Activated CD8-positive, alpha-beta memory T cell treated with anti-CD3 and anti-CD28 coated beads for 36 hours (primary cell): ENCODE measurements around the gene SIAH2. TPM values are rescaled to one million over a fixed set of nuclear protein-coding genes. Genes with fewer than 3 reads are reported as not detected.

ENCODE experiments used
- CTCF ChIA-PET: fragments of 350-600 bp; sonication (Branson Sonifier 250); formaldehyde crosslinking; loops from one replicate; lab custom pipeline; 2021; ENCODE audit warnings: antibody characterized with exemption; lab: Charles Lee
- POLR2A ChIA-PET: fragments of 350-600 bp; sonication (Branson Sonifier 250); formaldehyde crosslinking; loops from one replicate; lab custom pipeline; 2021; ENCODE audit warnings: antibody characterized with exemption; lab: Charles Lee
- total RNA-seq, 2 experiments: library from RNA; stranded (reverse); gene quantifications; one replicate each; pipeline ENCODE4 v1.2.3, GENCODE V29; 2021

SIAH2 gene
- total RNA-seq, 2 experiments from 2014 or later: 107 to 109 TPM

DNA sequence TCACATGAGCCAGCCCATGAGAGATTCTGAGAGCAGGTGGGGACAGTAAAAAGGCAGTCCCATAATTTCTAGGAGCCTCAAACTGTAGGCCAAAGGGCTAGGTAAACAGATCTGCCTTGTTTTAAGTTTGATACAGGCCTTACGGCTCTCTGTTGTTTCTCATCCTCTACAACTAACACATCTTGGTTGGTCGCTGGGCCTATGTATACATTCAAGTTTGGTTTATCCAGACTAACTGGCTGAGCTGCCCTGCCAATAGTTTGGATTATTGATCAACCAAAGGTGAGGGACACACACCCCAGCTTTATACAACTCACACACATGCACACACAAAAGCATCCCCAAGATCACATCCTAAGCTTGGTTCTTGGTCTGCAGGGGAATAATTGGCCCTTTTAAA, 3.0 kb downstream of the SIAH2 start:
- ChIA-PET POLR2A (interaction anchor here (0.9 to 5.1 kb wide), 8 partner anchors 8 to 441 kb away, joined by 3 to 61 read pairs (median 6); partner anchors contain the start of genes ERICH6, GPR171 and SELENOT), CTCF (interaction anchor here (1.0 to 1.9 kb wide), 4 partner anchors 18 to 443 kb away, joined by 3 to 4 read pairs (median 3); partner anchors contain the start of gene GPR171)

- ChIA-PET POLR2A (interaction anchor here (0.9 to 5.1 kb wide), 6 partner anchors 18 to 442 kb away, joined by 3 to 61 read pairs (median 6); partner anchors contain the start of genes ERICH6 and GPR171), CTCF (interaction anchor here (1.0 to 1.9 kb wide), 3 partner anchors 17 to 29 kb away, joined by 3 to 4 read pairs (median 3); no protein-coding TSS in a partner anchor)
These were observed 3.6 kb downstream of the SIAH2 start for GRCh38 chr3:150759319-150759718.

DNA sequence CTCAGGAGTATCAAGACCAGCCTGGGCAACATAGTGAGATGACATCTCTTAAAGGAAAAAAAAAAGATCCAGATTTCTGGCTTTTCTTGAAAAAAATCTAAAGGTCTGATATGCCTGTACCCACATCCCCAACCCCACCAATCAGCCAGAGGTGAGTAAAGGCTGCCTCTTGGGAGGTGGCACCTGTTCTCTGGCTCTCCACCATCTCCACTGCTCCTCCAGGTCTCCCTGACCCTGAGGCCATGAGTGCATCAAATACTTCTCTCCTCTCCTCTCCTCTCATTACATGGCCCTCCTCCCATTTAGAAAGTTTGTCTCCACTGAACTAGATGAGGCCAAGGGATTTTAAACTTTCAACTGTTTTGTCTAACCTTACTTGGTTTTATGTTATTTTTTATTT, 5.2 kb downstream of the SIAH2 start:
- CTCF ChIA-PET: no interaction called here
- POLR2A ChIA-PET: no interaction called here

- ChIA-PET POLR2A (no interaction called here), CTCF (interaction anchor here (1.1 kb wide), 1 partner anchor 33 kb away, joined by 3 read pairs; no protein-coding TSS in a partner anchor)
These were observed 5.6 kb downstream of the SIAH2 start for GRCh38 chr3:150757364-150757763.

DNA sequence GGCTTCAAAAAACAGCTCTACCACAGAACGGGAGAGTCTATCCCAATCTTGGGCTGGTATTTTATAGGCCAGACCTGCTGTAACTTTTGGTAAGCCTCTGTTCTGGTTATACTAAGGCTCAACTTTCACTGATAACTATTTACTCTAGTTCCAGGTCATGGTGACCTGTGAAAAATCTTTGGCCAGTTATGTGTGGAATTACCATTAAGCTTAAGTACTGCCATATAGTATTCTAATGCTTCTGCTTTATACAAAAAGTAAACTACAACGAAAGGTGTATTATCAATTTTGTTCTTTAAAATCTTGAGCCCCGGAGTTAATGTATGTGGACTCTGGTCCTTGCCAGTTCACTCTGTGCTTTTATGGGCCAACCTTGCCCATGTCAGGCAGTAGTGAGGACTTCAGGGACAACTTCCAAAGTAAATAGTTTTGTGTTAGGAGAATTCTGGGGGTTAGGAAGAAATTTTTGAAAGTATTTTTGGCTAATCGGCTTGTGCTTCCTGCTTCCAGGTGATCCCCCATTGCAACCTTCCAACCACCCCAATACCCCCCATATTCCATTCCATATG, 6.4 kb downstream of the SIAH2 start:
- ChIA-PET CTCF (interaction anchor here (0.5 to 1.2 kb wide), 4 partner anchors 10 to 52 kb away, joined by 3 read pairs; partner anchors contain the start of gene ERICH6), POLR2A (no interaction called here)

DNA sequence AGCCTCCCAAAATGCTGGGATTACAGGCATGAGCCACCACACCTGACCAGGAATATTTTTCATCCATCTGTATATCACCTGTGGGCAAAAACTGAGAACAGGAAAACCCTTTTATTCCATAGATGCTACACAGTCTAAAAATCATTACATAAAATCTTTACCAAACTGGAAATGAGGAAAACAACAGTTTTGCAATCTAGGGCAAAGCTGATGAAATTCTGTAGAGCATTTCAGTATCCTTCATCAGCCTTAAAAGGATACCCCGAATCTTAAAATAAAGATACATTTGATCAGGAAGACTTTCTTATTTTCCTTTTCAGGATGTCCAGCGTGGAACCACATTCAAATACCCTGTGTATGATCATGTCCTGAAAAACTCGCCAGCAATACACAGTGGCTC, 7.1 kb downstream of the SIAH2 start:
- POLR2A ChIA-PET: no interaction called here
- CTCF ChIA-PET: interaction anchor here (0.5 to 1.2 kb wide), 3 partner anchors 11 to 52 kb away, joined by 3 read pairs; partner anchors contain the start of gene ERICH6

GRCh38 chr3:150754896-150755295, 8.1 kb downstream of the SIAH2 start:
- ChIA-PET POLR2A (interaction anchor here (0.7 kb wide), 1 partner anchor 14 kb away, joined by 3 read pairs; no protein-coding TSS in a partner anchor), CTCF (interaction anchor here (0.7 kb wide), 1 partner anchor 237 kb away, joined by 3 read pairs; no protein-coding TSS in a partner anchor)

- ChIA-PET CTCF (interaction anchor here (0.8 to 1.2 kb wide), 2 partner anchors 9 to 21 kb away, joined by 3 read pairs; no protein-coding TSS in a partner anchor), POLR2A (interaction anchor here (1.1 kb wide), 1 partner anchor 9 kb away, joined by 6 read pairs; no protein-coding TSS in a partner anchor)
These were observed 11.1 kb downstream of the SIAH2 start for GRCh38 chr3:150751781-150752263.

GRCh38 chr3:150749255-150749654, 13.7 kb downstream of the SIAH2 start:
- CTCF ChIA-PET: interaction anchor here (0.5 kb wide), 1 partner anchor 337 kb away, joined by 3 read pairs; no protein-coding TSS in a partner anchor
- POLR2A ChIA-PET: no interaction called here

GRCh38 chr3:150748684-150749047, 14.3 kb downstream of the SIAH2 start:
- POLR2A ChIA-PET: no interaction called here
- CTCF ChIA-PET: no interaction called here

DNA sequence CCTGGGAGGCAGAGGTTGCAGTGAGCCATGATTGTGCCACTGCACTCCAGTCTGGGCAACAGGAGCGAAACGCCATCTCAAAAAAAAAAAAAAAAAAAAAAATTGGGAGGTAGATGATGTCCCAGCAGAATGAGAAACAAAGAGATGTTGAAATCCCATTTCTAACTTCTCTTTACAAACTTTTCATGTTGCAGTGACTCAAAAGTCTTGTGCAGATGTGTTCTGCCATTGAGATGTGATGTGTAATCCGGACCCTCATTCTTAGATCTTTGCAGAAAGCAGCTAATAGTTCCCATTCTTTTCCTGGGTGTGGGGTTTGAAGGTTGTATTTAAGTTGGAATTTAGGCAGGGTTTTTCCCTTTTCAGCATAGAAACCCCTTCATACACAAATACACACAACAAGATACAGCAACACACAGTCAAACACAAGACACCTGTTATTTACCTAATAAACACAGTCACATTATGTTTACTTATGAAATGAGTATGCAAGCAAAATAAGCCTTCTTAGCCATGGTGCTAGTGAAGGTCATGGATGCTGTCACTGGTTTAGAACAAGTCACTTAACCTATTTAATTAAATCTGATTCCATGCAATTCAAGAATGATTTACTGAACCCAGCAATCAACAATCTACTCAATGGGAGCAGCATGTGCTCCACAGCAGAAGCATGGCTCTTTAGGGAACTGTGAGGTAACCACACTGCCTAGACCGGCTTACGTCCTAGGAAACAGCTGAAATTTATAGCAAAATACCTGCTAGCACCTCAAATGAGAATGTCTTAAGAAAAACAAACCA, 14.9 kb downstream of the SIAH2 start:
- ChIA-PET POLR2A (no interaction called here), CTCF (interaction anchor here (0.7 to 1.6 kb wide), 5 partner anchors 14 to 405 kb away, joined by 3 to 6 read pairs (median 4); no protein-coding TSS in a partner anchor)

GRCh38 chr3:150746791-150747590, 16.0 kb downstream of the SIAH2 start:
- CTCF ChIA-PET: interaction anchor here (0.7 to 1.6 kb wide), 4 partner anchors 15 to 41 kb away, joined by 3 to 6 read pairs (median 4); no protein-coding TSS in a partner anchor
- POLR2A ChIA-PET: interaction anchor here (0.9 kb wide), 1 partner anchor 16 kb away, joined by 3 read pairs; no protein-coding TSS in a partner anchor

DNA sequence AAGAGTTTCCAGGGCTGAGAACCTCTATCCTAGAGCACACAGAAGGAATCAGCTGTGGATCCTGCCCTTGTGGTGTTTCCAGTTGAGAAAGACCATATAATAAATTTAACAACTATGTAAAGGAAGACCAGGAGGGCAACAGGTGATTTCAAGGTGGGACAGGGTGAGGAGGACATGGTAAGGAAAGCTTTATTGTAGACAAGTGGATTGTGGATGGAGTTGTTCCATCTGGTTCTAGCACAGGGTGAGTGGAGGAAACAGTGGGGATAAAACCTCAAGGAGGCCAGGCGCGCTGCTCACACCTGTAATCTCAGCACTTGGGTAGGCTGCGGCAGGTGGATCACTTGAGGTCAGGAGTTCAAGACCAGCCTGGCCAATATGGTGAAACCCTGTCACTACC, 17.1 kb downstream of the SIAH2 start:
- ChIA-PET POLR2A (no interaction called here), CTCF (no interaction called here)

DNA sequence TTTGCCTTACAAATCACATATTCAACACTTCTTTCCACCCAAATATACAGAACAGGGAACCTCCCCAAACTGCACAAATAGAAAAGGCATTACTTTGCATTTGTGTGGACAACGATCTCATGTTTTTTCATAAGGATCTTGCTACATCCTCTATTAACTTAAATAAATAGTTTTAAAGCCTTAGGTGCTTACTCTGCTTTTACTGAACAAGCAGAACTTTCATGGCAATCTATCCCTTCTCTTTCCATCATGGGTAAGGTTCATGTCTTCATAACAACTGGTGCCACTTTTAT, 18.1 kb downstream of the SIAH2 start:
- ChIA-PET CTCF (no interaction called here), POLR2A (interaction anchor here (0.5 kb wide), 1 partner anchor 18 kb away, joined by 3 read pairs; the partner anchor contains the start of gene SIAH2)

DNA sequence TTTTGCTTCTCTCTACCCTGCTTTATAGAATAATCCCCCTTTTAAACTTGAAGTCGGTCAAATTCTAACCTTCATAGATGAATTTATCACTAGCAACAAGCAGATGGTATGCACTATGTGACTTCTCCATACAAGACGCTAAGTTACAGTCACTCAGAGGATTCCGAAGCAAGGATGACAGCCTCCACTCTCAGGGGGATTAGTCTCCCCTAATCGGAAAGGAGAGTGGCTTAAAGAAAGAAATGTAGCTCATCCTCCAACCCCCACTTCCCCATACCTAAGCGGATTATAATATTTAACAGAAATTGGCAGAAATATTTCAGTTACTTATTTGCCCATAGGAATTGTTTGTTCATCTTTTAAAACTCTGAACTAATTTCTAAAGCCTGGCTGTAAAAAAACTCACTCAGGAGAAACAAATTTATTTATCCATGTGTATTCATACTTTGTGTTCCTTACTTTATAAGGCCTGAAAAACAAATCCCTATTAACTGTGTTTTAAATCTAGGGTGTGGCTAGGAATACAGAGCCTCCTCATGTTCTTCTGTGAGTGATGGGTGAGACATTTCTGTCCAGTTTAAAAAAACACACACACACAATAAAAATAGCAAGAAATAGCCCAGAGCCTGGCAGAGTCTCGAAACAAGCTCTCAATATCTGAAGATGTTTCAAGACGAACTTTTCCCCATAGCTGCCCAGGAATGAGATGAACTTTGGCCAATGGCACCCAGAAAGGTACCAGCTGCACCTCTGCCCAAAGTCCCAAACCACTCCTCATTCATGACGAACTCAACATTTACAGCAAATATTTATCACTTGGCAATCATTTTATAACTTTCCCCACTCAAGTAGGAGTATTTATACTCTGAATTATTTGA, 18.7 kb downstream of the SIAH2 start:
- CTCF ChIA-PET: no interaction called here
- POLR2A ChIA-PET: interaction anchor here (0.5 to 1.9 kb wide), 2 partner anchors 19 kb away, joined by 3 to 7 read pairs; partner anchors contain the start of gene SIAH2

GRCh38 chr3:150743508-150743907, 19.5 kb downstream of the SIAH2 start:
- ChIA-PET CTCF (no interaction called here), POLR2A (interaction anchor here (1.9 kb wide), 1 partner anchor 19 kb away, joined by 7 read pairs; the partner anchor contains the start of gene SIAH2)

DNA sequence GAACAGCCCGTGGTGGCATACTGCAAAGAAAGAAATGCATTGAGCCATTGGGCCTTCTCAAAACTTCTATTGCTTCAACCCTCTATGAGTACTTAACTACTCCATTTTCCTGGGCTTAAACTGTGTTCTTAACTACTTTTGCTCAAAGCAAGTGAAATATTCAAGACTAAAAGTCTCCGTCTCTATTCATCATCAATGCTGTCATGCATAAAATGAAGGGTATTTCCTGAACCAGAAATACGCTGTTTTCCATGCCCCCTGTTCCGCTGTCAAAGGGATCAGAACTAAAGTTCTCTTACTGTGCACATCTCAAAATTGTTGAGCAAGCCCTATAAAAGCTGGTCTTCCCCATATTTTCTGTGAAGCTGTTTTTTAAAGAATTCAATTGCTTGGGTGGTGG, 20.3 kb downstream of the SIAH2 start:
- CTCF ChIA-PET: interaction anchor here (0.5 to 1.4 kb wide), 3 partner anchors 16 to 863 kb away, joined by 3 to 4 read pairs (median 3); no protein-coding TSS in a partner anchor
- POLR2A ChIA-PET: interaction anchor here (1.9 kb wide), 1 partner anchor 20 kb away, joined by 7 read pairs; the partner anchor contains the start of gene SIAH2
